GM19372 (cell line): Measurements from ENCODE around the gene ELK3.

Source experiments
- ATAC-seq: cut with Tn5 transposase; IDR thresholded peaks from one replicate; pipeline ENCODE4 v1.9.1; 2021; ENCODE audit warnings: mild to moderate bottlenecking, low read depth, moderate library complexity; ENCODE audit not compliant: unreplicated experiment

Gene ELK3

DNA sequence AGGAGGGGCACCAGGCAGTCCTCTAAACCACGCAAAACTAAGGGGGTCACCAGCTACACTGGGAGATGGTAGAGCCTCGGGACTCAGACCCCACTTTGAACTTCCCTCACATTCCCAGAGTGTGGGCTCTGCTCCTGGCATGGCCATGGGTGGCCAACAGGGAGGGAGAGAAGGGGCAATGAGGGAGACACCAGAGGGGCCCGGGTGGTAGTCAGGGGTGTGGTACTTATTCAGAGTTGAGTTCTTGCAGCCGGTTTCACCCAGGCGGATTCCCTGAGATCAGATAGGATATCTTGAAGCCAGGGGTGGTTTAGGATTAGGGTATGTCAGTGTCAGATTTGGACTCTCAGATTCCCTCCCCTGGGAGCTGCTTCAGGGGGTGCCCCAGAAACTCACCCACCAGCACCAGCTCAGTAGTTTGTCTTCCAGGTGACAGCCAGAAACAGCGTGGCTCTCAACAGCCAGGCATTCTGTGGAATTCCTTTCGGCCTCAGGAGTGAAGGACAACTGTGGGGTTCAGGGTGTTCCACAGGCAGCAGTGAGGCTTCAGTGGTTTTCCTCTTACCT lies 56.0 kb downstream of the ELK3 start:
- no peak for ATAC-seq

GRCh38 chr12:96255077-96255476 lies 60.9 kb downstream of the ELK3 start:
- no peak for ATAC-seq

DNA sequence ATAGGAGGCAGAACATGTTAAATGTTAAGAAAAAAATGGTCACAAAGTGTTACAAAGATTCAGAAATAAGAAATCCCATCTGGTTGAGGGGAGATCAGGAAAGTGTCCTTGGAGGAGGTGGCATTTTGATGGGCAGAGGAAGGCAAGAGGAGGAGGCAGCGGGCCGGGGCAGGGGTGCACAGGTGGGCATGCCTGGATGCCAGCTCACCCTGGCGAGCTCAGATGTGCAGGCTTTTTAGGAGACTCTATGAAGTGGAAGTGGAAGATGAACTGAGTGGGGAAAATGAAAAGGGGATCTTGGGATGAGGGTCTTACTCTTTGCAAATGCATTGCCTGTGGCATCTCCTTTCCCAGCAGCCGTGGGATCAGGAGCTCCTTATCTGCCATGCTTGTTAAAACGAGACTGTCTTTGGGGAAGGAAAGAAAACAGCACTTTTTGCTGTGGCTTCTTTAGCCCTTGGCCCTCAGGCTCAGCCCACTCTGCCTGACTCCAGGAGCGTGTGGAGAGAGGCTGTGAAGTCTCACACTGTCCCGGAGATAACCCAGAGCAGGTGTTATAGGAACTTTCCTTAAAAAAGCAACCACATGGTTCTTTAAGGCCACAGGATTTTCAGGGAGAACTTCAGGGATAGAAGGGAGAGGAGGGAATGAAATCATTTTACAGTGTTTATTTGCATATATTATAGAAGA lies 62.6 kb downstream of the ELK3 start:
- ATAC-seq: no peak

DNA sequence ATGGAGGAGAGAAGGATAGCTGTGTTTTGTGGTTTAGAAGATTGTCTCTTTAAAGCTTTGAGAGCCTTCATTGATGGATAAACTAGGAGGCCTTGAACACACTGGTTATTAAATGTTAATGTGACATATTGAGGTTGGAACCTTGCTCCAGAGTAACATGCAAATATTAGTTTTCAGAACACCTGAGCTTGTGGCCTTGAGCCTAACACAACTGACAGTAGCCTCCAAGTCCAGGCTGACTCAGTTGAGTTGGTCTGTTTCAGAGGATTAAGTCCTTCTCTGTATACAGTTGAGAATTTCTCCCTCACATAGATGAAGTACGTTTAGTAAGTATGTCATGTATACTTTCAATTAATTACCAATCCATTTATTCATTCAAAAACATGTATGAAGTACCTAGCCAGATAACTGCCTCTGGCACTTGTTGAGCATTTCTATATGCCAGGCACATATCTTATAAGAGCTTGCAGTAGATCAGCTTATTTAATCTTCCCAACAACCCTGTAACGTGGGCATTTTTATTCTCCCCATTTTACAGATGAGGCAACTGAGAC lies 63.5 kb downstream of the ELK3 start:
- no peak for ATAC-seq

- no peak for ATAC-seq
These were observed 64.2 kb downstream of the ELK3 start for GRCh38 chr12:96258104-96258961.

DNA sequence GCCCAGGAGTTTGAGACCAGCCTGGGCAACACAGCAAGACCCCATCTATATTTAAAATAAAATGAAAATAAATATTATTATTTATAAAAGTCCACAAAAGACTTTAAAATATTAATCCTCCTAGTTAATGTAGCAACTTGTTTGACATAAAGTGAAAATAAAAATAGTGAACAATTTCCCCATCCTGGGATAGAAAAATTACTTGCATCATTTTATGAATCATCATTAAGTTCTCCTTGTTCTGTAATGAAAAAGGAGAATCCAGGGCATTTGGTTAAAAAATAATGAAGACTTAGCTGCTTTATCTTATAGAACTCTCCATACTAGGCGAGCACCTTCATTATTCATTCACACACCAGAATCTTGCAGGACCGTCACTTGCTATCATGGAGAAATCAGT lies 66.1 kb downstream of the ELK3 start:
- no peak for ATAC-seq

GRCh38 chr12:96260644-96261043 lies 66.5 kb downstream of the ELK3 start:
- no peak for ATAC-seq

DNA sequence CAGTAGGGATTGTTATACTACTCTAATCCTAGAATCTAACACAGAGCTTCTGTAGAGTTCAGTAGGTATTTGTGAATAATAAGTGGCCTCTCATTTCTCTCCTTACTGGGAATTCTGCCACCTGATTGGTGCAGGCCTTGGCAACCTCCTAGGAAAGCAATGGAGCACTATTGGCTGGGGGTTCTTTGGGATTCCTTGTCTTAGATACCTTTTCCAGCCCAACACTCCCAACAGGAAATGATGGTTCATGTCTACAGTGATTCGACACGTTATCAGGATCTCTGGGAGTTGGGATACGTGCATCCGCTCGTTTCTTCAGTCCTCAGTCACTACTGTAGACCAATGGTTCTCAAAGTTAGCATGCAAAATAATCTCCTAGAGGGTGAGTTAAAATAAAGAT lies 67.4 kb downstream of the ELK3 start:
- ATAC-seq: no peak

GRCh38 chr12:96263449-96263902 lies 69.3 kb downstream of the ELK3 start:
- no peak for ATAC-seq

GRCh38 chr12:96265400-96265799 lies 71.2 kb downstream of the ELK3 start:
- ATAC-seq: no peak

GRCh38 chr12:96265836-96266235 lies 71.7 kb downstream of the ELK3 start:
- ATAC-seq: no peak

- no peak for ATAC-seq
These were observed 72.1 kb downstream of the ELK3 start for GRCh38 chr12:96266238-96266637.

DNA sequence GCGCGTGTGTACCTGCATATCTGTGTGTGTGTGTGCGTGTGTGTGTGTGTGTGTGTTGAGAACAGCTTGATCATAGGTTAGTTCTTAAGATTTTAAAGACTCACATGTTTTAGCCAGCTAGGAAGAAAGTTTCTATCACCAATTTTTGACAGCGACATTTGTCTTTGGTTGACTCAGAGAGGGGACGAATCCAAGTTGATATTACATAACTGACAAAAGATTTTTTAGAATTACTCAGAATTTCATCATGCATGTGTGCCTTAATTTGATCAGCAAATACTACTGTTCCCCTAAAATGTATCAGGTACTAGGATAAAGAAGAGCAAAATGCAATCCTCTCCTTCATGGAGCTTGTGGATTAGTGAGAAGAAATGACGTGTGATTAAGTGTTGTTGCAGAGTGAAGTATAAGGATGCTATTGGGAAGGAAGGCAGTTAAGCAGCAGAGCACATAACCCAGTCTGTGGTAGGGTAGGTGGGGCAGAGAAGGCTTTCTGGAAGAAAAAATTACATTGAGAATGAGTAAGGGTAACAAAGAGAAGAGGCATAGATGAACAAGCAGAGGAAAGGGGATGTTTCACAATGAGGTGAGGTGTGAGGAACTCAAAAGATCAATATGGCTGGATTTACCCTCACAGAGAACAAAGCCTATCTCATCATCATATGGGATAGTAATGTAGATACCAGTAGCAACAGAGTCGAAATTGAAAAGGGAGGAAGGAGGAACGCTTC lies 77.5 kb downstream of the ELK3 start:
- ATAC-seq: no peak

DNA sequence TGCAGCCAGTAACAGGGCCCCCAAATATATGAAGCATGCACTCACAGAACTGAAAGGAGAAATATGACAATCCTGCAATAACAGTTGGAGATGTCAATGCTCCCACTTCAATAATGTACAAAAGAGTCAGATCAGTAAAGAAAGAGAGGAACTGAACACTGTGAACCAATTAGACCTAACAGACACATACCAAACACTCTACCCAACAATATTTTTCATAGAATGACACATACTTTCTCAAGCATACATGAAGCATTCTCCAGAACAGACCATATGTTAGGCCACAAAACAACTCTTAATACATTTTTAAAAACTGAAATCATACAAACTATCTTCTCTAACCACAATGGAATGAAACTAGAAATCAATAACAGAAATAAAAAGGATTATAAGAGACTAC lies 80.2 kb downstream of the ELK3 start:
- no peak for ATAC-seq

DNA sequence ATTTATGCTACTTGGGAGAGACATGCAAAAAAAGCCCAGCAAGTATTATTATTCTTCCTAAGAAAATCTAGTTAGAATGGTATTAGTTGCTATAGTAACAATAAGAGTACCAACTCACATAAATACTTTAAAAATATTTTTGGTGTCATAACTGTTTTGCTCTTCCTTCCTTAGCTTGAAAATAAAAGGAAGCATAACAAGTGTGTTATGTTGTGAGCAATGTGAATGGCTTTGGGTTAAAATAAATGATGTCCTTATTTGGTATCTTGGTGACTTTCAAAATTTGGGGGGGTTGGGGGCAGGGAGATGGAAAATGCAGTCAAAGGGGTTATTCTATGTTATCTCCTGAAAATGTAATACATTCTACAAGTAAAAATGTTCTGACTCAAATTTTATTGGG lies 91.0 kb downstream of the ELK3 start:
- ATAC-seq: no peak

- no peak for ATAC-seq
These were observed 94.9 kb downstream of the ELK3 start for GRCh38 chr12:96289067-96289466.

DNA sequence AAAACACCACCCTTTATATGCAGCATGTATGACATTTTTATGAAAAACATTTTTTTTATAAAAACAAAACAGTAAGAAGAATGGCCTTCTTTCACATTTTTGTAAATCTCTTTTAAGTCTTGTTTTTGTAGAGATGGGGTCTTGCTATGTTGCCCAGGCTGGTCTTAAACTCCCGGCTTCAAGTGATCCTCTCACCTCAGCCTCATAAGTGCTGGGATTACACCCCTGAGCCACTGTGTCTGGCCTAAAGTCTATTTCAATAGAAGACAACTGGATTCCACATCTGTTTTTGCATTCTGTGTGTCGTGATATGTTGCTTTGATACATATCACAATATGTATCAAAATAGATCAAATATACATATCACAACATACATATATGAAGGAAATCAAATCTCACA lies 98.9 kb downstream of the ELK3 start:
- ATAC-seq: no peak

- no peak for ATAC-seq
These were observed 100.7 kb downstream of the ELK3 start for GRCh38 chr12:96294831-96295230.

DNA sequence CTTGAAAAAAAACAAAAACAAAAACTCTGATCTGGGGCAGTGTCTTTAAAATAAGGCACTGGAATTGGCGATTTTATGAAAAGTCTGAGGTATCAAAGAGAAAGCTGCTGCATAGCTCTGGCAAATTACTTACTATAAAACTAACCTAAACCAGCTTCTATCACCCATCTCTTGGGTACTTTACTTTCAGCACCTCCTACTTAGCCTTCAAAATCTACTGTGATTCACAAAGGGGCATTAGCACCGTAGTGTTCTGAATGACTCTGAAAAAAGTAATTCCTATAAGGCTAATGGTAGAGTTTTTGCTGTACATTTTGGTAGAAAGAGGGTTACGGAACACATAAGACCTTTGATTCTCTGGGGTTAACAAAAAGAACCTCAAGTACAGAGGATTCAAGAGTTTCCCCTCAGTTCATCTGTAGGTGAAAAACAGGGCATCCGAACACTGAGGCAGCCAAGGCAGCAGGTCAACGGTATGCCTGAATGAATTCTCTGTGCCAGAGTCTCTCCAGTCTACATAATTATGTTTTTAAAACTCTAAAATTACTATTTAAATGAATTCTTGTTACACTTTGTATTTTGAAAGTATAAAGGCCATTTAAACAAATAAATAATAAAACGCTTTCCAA lies 101.5 kb downstream of the ELK3 start:
- no peak for ATAC-seq

GRCh38 chr12:96297504-96297903 lies 103.3 kb downstream of the ELK3 start:
- no peak for ATAC-seq
